ENCODE measurements around the gene SIGLEC6. TPM values are rescaled to one million over a fixed set of nuclear protein-coding genes. Genes with fewer than 3 reads are reported as not detected.

Gene SIGLEC6
- total and polyA plus RNA-seq, 10 donors = 0.27 to 5.8 (median 2.3) TPM

DNA sequence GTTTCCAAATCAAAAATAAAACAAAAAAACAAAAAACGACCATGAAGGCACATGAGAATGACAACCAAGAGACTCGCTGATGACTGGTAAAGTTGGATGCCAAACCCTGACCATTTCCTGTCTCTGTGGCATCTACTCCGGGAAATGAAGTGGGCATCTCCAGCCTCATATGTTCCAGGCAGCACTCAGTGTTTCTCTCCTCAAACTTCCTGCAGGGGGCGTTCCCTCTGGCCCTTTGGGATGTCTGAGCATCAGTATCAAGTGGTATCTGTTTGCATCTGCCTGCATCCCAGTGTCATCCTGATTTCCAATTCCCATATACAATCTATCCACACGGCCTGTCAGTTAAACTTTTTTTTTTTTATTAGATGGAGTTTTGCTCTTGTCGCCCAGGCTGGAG is 20.1 kb downstream of the SIGLEC6 start:
- Histone ChIP-seq H3K4me1 (peaks cover 0 to 19% (median 2%) of the 10 kb centered on the region in 6 donors), H3K27ac (no peak overlapping the region), H3K27me3 (replicated peaks in 1 of 7) (peaks cover 0 to 32% (median 3%) of the 10 kb centered on the region in 7 donors), H3K4me3 (no peak overlapping the region), H3K9me3 (no peaks in the 10 kb centered on the region), H3K36me3 (no peaks in the 10 kb centered on the region)
- DNase-seq = no peak
- WGBS, 5 donors = 13 to 25% (median 17%) methylated on average over 6 of the region's 6 CpGs
- intact Hi-C loops (cut with DNase I; ENCODE audit: low total_unique reads) = no loop called here
- TF ChIP-seq POLR2AphosphoS5 (IDR thresholded peaks at IDR 0.05) (no peak), POLR2A (IDR thresholded peaks at IDR 0.05) (no peak)
- TF ChIP-seq, protein P1, sequence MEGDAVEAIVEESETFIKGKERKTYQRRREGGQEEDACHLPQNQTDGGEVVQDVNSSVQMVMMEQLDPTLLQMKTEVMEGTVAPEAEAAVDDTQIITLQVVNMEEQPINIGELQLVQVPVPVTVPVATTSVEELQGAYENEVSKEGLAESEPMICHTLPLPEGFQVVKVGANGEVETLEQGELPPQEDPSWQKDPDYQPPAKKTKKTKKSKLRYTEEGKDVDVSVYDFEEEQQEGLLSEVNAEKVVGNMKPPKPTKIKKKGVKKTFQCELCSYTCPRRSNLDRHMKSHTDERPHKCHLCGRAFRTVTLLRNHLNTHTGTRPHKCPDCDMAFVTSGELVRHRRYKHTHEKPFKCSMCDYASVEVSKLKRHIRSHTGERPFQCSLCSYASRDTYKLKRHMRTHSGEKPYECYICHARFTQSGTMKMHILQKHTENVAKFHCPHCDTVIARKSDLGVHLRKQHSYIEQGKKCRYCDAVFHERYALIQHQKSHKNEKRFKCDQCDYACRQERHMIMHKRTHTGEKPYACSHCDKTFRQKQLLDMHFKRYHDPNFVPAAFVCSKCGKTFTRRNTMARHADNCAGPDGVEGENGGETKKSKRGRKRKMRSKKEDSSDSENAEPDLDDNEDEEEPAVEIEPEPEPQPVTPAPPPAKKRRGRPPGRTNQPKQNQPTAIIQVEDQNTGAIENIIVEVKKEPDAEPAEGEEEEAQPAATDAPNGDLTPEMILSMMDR (IDR thresholded peaks at IDR 0.05 in 8 of 11, conservative IDR thresholded peaks at IDR 0.05 in 3 of 11) = peak in 4 of 11 experiments; percentile 13 to 31 (median 20)

DNA sequence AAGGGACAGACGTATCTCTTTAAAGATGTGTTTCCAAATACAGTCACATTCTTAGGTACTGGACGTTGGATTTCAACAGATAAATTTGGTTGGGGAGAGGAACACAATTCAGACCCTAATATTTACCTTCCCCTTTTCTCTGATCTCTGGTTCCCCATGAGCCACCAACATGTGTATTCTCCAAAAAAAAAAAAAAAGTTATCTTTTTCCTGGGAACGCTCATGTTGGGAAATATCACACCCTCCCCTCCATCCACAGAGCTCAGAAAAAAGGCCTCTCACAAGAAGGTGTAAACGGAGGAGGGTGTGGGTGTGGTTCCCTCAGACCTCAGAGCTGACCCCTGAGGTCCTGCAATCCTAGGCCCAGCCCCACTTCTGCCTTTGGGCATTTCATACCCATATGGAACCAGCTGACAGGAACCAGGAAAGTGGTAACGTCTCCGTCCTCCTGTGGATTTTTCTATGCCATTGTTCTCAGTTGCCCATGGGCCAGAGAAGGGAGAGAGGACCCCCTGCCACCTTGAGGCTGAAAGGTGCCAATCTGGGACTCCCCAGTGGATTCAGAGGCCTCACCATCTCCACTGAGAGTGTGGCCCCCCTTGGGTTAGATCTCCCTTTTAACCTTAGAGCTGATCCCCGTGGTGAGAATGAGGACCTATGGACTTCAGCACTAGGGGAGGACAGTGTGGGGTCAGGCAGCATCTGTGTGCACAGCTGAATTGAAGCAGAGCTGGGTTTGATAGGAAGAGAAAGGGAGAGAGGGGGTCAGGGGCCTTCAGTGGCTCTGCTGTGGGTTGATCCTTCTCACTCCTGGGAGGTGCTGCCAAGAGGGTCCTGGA is 21.4 kb downstream of the SIGLEC6 start:
- intact Hi-C loops (cut with DNase I; ENCODE audit: low total_unique reads) = no loop called here
- peaks cover 0 to 19% (median 2%) of the 10 kb centered on the region in 6 donors for H3K4me1 ChIP-seq
- no peaks in the 10 kb centered on the region for H3K36me3 ChIP-seq
- TF ChIP-seq POLR2AphosphoS5 (IDR thresholded peaks at IDR 0.05) (no peak), POLR2A (IDR thresholded peaks at IDR 0.05) (no peak)
- TF ChIP-seq, protein P1 (IDR thresholded peaks at IDR 0.05 in 8 of 11, conservative IDR thresholded peaks at IDR 0.05 in 3 of 11) = no peak
- H3K27me3 ChIP-seq (replicated peaks in 1 of 7) = peaks cover 0 to 32% (median 3%) of the 10 kb centered on the region in 7 donors
- no peak for DNase-seq
- H3K4me3 ChIP-seq = no peak overlapping the region
- H3K9me3 ChIP-seq = peaks cover 0 to 2% (median 0%) of the 10 kb centered on the region in 8 donors
- no peak overlapping the region for H3K27ac ChIP-seq
- WGBS, 5 donors = 29 to 67% (median 46%) methylated on average over 7 of the region's 7 CpGs

DNA sequence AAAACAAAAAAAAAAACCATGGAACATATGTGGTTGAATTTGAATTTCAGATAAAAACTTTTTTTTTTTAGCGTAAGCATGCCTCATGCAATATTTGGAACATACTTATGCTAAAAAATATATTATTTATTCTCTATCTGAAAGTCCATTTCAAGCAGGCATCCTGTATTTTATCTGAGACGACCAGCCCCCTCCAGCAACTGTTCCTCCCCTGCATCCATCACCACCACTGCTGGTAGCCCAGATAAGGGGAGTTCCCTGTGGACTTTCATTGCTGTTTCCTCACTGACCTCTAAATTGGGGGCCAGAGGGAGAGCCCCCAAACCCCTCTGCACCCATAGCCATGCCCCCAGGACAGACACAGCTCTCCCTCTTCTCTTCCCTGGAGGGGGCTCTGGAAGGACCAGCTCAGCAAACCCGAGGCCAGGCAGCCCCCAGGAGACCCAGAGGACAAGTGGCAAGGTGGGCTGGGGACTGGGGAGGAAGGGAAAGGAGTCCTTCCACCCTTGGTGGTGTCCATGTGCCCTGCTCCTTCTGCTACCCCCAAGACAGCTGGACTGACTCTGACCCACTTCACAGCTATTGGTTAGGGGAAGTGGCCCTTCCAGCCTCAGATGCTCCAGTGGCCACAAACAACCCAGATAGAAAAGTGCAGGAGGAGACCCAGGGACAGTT is 23.3 kb downstream of the SIGLEC6 start:
- TF ChIP-seq POLR2AphosphoS5 (IDR thresholded peaks at IDR 0.05) = no peak
- TF ChIP-seq, protein P1 (IDR thresholded peaks at IDR 0.05 in 8 of 11, conservative IDR thresholded peaks at IDR 0.05 in 3 of 11) = no peak
- no peak for TF ChIP-seq POLR2A (IDR thresholded peaks at IDR 0.05)
- peaks cover 0 to 23% (median 2%) of the 10 kb centered on the region in 6 donors for H3K4me1 ChIP-seq
- no peak overlapping the region for H3K4me3 ChIP-seq
- 46 to 70% (median 57%) methylated on average over 3 of the region's 3 CpGs for WGBS, 5 donors
- intact Hi-C loops (cut with DNase I; ENCODE audit: low total_unique reads) = no loop called here
- H3K9me3 ChIP-seq = peaks cover 0 to 12% (median 0%) of the 10 kb centered on the region in 8 donors
- DNase-seq = no peak
- peaks cover 0 to 30% (median 3%) of the 10 kb centered on the region in 7 donors for H3K27me3 ChIP-seq (replicated peaks in 1 of 7)
- peak overlapping the region in 4 of 8 donors; percentile 38 to 73 (median 52) for H3K27ac ChIP-seq
- no peaks in the 10 kb centered on the region for H3K36me3 ChIP-seq

DNA sequence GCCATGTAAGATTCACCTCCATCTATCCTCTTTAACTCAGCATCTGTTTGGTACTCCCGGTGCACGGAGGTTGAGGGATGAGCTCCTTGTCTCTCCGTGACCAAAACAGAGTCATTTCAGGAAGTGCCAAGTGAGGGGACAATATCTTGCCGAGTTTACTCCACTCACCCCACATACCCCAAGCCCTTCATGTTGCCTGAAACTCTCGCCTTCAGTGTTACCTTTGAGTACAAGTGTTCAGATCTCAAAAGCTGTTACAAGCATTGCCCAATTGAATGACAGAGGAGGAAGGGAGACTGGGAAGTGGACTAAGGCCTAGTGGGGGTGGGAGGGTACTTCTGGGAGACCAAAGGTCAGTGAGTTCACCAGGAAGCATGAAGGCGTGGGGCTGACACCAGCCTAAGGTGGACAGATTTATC is 23.8 kb downstream of the SIGLEC6 start:
- peaks cover 0 to 25% (median 0%) of the 10 kb centered on the region in 7 donors for H3K27me3 ChIP-seq (replicated peaks in 1 of 7)
- H3K36me3 ChIP-seq = no peaks in the 10 kb centered on the region
- TF ChIP-seq POLR2A (IDR thresholded peaks at IDR 0.05) (no peak), POLR2AphosphoS5 (IDR thresholded peaks at IDR 0.05) (peak in 1 of 3 donors; percentile 9)
- H3K4me1 ChIP-seq = peaks cover 0 to 28% (median 2%) of the 10 kb centered on the region in 6 donors
- intact Hi-C loops (cut with DNase I; ENCODE audit: low total_unique reads) = no loop called here
- no peak for DNase-seq
- H3K27ac ChIP-seq = peak overlapping the region in 4 of 8 donors; percentile 20 to 73 (median 58)
- 46 to 71% (median 55%) methylated on average over 6 of the region's 6 CpGs for WGBS, 5 donors
- H3K4me3 ChIP-seq = no peak overlapping the region
- peaks cover 0 to 12% (median 0%) of the 10 kb centered on the region in 8 donors for H3K9me3 ChIP-seq
